Fibroblast of villous mesenchyme (primary cell): ENCODE results near the gene NSUN7. TPM values are rescaled to one million over a fixed set of nuclear protein-coding genes. Genes with fewer than 3 reads are reported as not detected.
A peak's percentile ranks its signal among the peaks of the same experiment; 100 is the strongest.

Source experiments
- DNase-seq: peaks from one replicate; pipeline ENCODE4 v3.0.0-alpha.2; 2010; ENCODE audit warnings: low read depth
- H3K4me3 ChIP-seq: 2 replicates; pipeline ENCODE4 v1.5.1; 2011; ENCODE audit warnings: low read depth, mild to moderate bottlenecking, low read length
- CTCF ChIP-seq: IDR thresholded peaks from 2 replicates; pipeline ENCODE4 v1.5.1; 2012; ENCODE audit warnings: low read depth, mild to moderate bottlenecking, low read length; ENCODE audit not compliant: insufficient read depth
- small RNA-seq: library from RNA; depleted of rRNA; stranded (forward); fragments of <200 nt; gene quantifications from one replicate; pipeline ENCODE3, GENCODE V24; 2012
- total RNA-seq: library from RNA; depleted of rRNA; stranded (reverse); fragments of >200 nt; gene quantifications from 2 replicates; pipeline ENCODE4 v1.2.3, GENCODE V29; 2012

Gene NSUN7
- total RNA-seq, 1 donor: 0.86 TPM

- DNase-seq: no peak
- TF ChIP-seq CTCF: no peak
- H3K4me3 ChIP-seq: no peak overlapping the region
Observed at GRCh38 chr4:40856277-40856839, 106.6 kb downstream of the NSUN7 start.

GRCh38 chr4:40856840-40857362 is 107.1 kb downstream of the NSUN7 start:
- DNase-seq: peak; percentile 57
- H3K4me3 ChIP-seq: peak overlapping the region; percentile 40
- TF ChIP-seq CTCF: no peak

GRCh38 chr4:40857956-40858355 is 108.2 kb downstream of the NSUN7 start:
- TF ChIP-seq CTCF: no peak
- no peak overlapping the region for H3K4me3 ChIP-seq
- no peak for DNase-seq

GRCh38 chr4:40858962-40859361 is 109.2 kb downstream of the NSUN7 start:
- no peak overlapping the region for H3K4me3 ChIP-seq
- DNase-seq: no peak
- no peak for TF ChIP-seq CTCF

Small RNAs within 50 kb of the gene (small RNA-seq; reads per million reads assigned to genes)
- not detected for gene RF00019

Other genes with a start within 250 kb of the NSUN7 start
- 0.64 and 0.86 TPM in 2 replicates for gene RBM47, start 120.1 kb upstream of the NSUN7 start, total RNA-seq